OCI-LY1 (cell line): ENCODE data around the gene UGT1A9.

ENCODE experiments used
- H2AFZ ChIP-seq: fragments of 200-600 bp; sonication (generic), shearing (Covaris generic); 2 replicates; pipeline ENCODE4 v1.6.0; 2014; ENCODE audit warnings: antibody characterized with exemption, mild to moderate bottlenecking, low read length
- H3F3A ChIP-seq: fragments of 200-600 bp; sonication (generic), shearing (Covaris generic); 2 replicates; pipeline ENCODE4 v1.6.0; 2014; ENCODE audit warnings: mild to moderate bottlenecking, antibody characterized with exemption, low read length, moderate library complexity; ENCODE audit not compliant: insufficient read depth
- H3K27ac ChIP-seq: fragments of 200-600 bp; sonication (generic); 2 replicates; pipeline ENCODE4 v1.5.1; 2014; ENCODE audit warnings: low read length, mixed run types, mild to moderate bottlenecking, low read depth; ENCODE audit not compliant: poor library complexity, severe bottlenecking
- H3K27me3 ChIP-seq: fragments of 200-600 bp; sonication (generic); 2 replicates; pipeline ENCODE4 v1.6.0; 2014; ENCODE audit warnings: antibody characterized with exemption, mild to moderate bottlenecking, low read length, moderate library complexity; ENCODE audit not compliant: insufficient read depth
- H3K36me3 ChIP-seq: fragments of 200-600 bp; sonication (generic); 2 replicates; pipeline ENCODE4 v1.6.1; 2014; ENCODE audit warnings: mild to moderate bottlenecking, antibody characterized with exemption, low read length, moderate library complexity, mixed read lengths; ENCODE audit not compliant: insufficient read depth
- H3K4me1 ChIP-seq: fragments of 200-600 bp; sonication (generic); 2 replicates; pipeline ENCODE4 v1.5.1; 2014; ENCODE audit warnings: mild to moderate bottlenecking, low read length, moderate library complexity; ENCODE audit not compliant: insufficient read depth, severe bottlenecking
- H3K4me2 ChIP-seq: fragments of 200-600 bp; sonication (generic), shearing (Covaris generic); 2 replicates; pipeline ENCODE4 v1.6.1; 2014; ENCODE audit warnings: low read length
- H3K4me3 ChIP-seq: fragments of 200-600 bp; sonication (generic); 2 replicates; pipeline ENCODE4 v1.5.1; 2014; ENCODE audit warnings: low read length, low read depth, mild to moderate bottlenecking, mixed read lengths; ENCODE audit not compliant: poor library complexity, severe bottlenecking
- H3K79me2 ChIP-seq: fragments of 200-600 bp; shearing (Covaris generic); 2 replicates; pipeline ENCODE4 v1.6.1; 2016; ENCODE audit warnings: mixed run types, low read length, mixed read lengths; ENCODE audit not compliant: insufficient read depth
- H3K9ac ChIP-seq: fragments of 200-600 bp; sonication (generic), shearing (Covaris generic); 2 replicates; pipeline ENCODE4 v1.6.1; 2014; ENCODE audit warnings: mild to moderate bottlenecking, low read length, mixed read lengths
- H3K9me2 ChIP-seq: fragments of 200-600 bp; sonication (generic), shearing (Covaris generic); 2 replicates; pipeline ENCODE4 v1.6.1; 2014; ENCODE audit warnings: low read depth, mild to moderate bottlenecking, low read length, mixed read lengths
- H3K9me3 ChIP-seq: fragments of 200-600 bp; shearing (Covaris generic); 2 replicates; pipeline ENCODE4 v1.6.1; 2014; ENCODE audit warnings: low read length, mixed read lengths
- H4K20me1 ChIP-seq: fragments of 200-600 bp; sonication (generic), shearing (Covaris generic); 2 replicates; pipeline ENCODE4 v1.6.0; 2016; ENCODE audit warnings: mild to moderate bottlenecking, low read length; ENCODE audit not compliant: insufficient read depth
- CTCF ChIP-seq: fragments of 200-600 bp; sonication (generic), shearing (Covaris generic); IDR thresholded peaks from 2 replicates; pipeline ENCODE4 v1.5.1; 2017; ENCODE audit warnings: mild to moderate bottlenecking, antibody characterized with exemption, low read length, moderate library complexity, mixed read lengths
- EZH2 ChIP-seq: fragments of 200-600 bp; sonication (generic), shearing (Covaris generic); IDR thresholded peaks from 2 replicates; pipeline ENCODE4 v1.8.0; 2017; ENCODE audit warnings: borderline replicate concordance, mixed run types, mild to moderate bottlenecking, antibody characterized with exemption, low read length, moderate library complexity, mixed read lengths

UGT1A9 gene

GRCh38 chr2:233792720-233793119, 121.0 kb downstream of the UGT1A9 start:
- no peaks in the 10 kb centered on the region for H3K9me2 ChIP-seq
- H3K36me3 ChIP-seq, result no peaks in the 10 kb centered on the region
- no peak overlapping the region for H3K9ac ChIP-seq
- H3K4me3 ChIP-seq, result peak overlapping the region; percentile 24
- no peaks in the 10 kb centered on the region for H4K20me1 ChIP-seq
- no peak overlapping the region for H3K27ac ChIP-seq
- H3K4me2 ChIP-seq, result peak overlapping the region; percentile 44
- H3F3A ChIP-seq, result no peaks in the 10 kb centered on the region
- H3K9me3 ChIP-seq, result no peaks in the 10 kb centered on the region
- H3K27me3 ChIP-seq, result no peaks in the 10 kb centered on the region; the same call in 1 of the 2 replicates
- TF ChIP-seq CTCF (no peak), EZH2 (no peak)
- no peaks in the 10 kb centered on the region for H3K79me2 ChIP-seq
- H3K4me1 ChIP-seq, result peaks cover 21% of the 10 kb centered on the region
- H2AFZ ChIP-seq, result no peak overlapping the region

- Histone ChIP-seq H3K27ac (no peak overlapping the region), H3K79me2 (no peaks in the 10 kb centered on the region), H4K20me1 (no peaks in the 10 kb centered on the region), H3K4me3 (peak overlapping the region; percentile 51), H3K27me3 (no peaks in the 10 kb centered on the region; the same call in 1 of the 2 replicates), H2AFZ (no peak overlapping the region), H3K9me3 (no peaks in the 10 kb centered on the region), H3K4me2 (peak overlapping the region; percentile 55; the same call in 1 of the 2 replicates), H3F3A (no peaks in the 10 kb centered on the region), H3K9me2 (no peaks in the 10 kb centered on the region), H3K9ac (no peak overlapping the region), H3K4me1 (peaks cover 21% of the 10 kb centered on the region), H3K36me3 (no peaks in the 10 kb centered on the region)
- TF ChIP-seq CTCF, result no peak
- TF ChIP-seq EZH2, result no peak
Observed at GRCh38 chr2:233793465-233794127, 121.9 kb downstream of the UGT1A9 start.

- no peaks in the 10 kb centered on the region for H3K9me2 ChIP-seq
- no peak overlapping the region for H2AFZ ChIP-seq
- H4K20me1 ChIP-seq, result no peaks in the 10 kb centered on the region
- peak overlapping the region; percentile 16; the same call in 1 of the 2 replicates for H3K9ac ChIP-seq
- no peak overlapping the region for H3K27ac ChIP-seq
- peak overlapping the region; percentile 51 for H3K4me3 ChIP-seq
- H3K4me1 ChIP-seq, result peaks cover 21% of the 10 kb centered on the region
- H3K27me3 ChIP-seq, result no peaks in the 10 kb centered on the region; the same call in 1 of the 2 replicates
- no peaks in the 10 kb centered on the region for H3K9me3 ChIP-seq
- TF ChIP-seq EZH2 (no peak), CTCF (no peak)
- H3K36me3 ChIP-seq, result no peaks in the 10 kb centered on the region
- no peaks in the 10 kb centered on the region for H3F3A ChIP-seq
- H3K4me2 ChIP-seq, result peak overlapping the region; percentile 55
- no peaks in the 10 kb centered on the region for H3K79me2 ChIP-seq
Observed at GRCh38 chr2:233794128-233794658, 122.5 kb downstream of the UGT1A9 start.
